OCI-LY7 (cell line): ENCODE data around the gene CALY.

Source experiments
- CTCF ChIP-seq: fragments of 200-600 bp; sonication (generic); conservative IDR thresholded peaks from 2 replicates; pipeline ENCODE4 v1.5.1; 2014; ENCODE audit warnings: mild to moderate bottlenecking, antibody characterized with exemption, low read length, moderate library complexity, mixed read lengths
- EZH2phosphoT487 ChIP-seq: fragments of 200-600 bp; sonication (generic); IDR thresholded peaks from 2 replicates; pipeline ENCODE4 v1.6.1; 2018; ENCODE audit warnings: low read depth, borderline replicate concordance, mild to moderate bottlenecking, mixed run types, antibody characterized with exemption, low read length, moderate library complexity, mixed read lengths

GRCh38 chr10:133316732-133317131, 20.0 kb downstream of the CALY start:
- no peak for TF ChIP-seq EZH2phosphoT487
- TF ChIP-seq CTCF = no peak
